ENCODE data around the gene HOXC5. TPM values are rescaled to one million over a fixed set of nuclear protein-coding genes. Genes with fewer than 3 reads are reported as not detected.

Gene HOXC5
- total RNA-seq, 1 experiment from 2014 or later, result not detected

DNA sequence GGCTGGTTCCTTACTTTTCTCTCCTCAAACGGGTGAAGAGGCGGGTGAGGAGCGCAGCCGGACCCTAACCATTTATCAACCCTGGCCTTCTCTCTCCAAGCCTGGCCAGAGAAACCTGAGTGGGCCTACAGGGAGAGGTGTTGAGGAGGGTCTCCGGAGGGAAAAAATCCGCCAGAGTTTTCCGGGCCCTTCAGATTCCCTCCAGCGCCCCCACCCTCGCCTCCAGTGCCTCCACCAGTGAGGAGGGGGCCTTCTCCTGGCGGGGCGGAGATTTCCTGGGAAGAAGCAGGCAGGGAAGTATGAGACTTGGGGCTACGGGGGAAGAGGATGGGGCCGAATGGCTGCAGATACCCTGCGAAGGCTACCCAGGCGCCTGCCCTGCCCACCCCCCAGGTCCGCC is 1.4 kb upstream of the HOXC5 start:
- no peaks in the 10 kb centered on the region for H3K79me1 ChIP-seq (ENCODE audit: insufficient read depth, low read depth, low read length, poor library complexity, severe bottlenecking)
- H3K4ac ChIP-seq (ENCODE audit: low read depth, low read length), result no peak overlapping the region
- no peak overlapping the region for H2BK15ac ChIP-seq (ENCODE audit: low read depth, low read length)
- H2AFZ ChIP-seq (ENCODE audit: low read length), result no peak overlapping the region
- H3K27ac ChIP-seq (ENCODE audit: insufficient read length, low read depth, low read length), result no peak overlapping the region
- TF ChIP-seq, protein P1, sequence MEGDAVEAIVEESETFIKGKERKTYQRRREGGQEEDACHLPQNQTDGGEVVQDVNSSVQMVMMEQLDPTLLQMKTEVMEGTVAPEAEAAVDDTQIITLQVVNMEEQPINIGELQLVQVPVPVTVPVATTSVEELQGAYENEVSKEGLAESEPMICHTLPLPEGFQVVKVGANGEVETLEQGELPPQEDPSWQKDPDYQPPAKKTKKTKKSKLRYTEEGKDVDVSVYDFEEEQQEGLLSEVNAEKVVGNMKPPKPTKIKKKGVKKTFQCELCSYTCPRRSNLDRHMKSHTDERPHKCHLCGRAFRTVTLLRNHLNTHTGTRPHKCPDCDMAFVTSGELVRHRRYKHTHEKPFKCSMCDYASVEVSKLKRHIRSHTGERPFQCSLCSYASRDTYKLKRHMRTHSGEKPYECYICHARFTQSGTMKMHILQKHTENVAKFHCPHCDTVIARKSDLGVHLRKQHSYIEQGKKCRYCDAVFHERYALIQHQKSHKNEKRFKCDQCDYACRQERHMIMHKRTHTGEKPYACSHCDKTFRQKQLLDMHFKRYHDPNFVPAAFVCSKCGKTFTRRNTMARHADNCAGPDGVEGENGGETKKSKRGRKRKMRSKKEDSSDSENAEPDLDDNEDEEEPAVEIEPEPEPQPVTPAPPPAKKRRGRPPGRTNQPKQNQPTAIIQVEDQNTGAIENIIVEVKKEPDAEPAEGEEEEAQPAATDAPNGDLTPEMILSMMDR (conservative IDR thresholded peaks at IDR 0.05), result no peak
- no peaks in the 10 kb centered on the region for H3K4me1 ChIP-seq (ENCODE audit: insufficient read depth, low read length)
- no peak overlapping the region for H2BK5ac ChIP-seq (ENCODE audit: insufficient read length, low read length)
- no peak overlapping the region for H3K18ac ChIP-seq (ENCODE audit: insufficient read length, low read depth, low read length)
- H3K4me2 ChIP-seq (ENCODE audit: insufficient read depth, insufficient read length, low read length), result no peak overlapping the region
- Mint-ChIP-seq H3K4me3 (no peak overlapping the region), H3K27me3 (ENCODE audit: low read depth) (peaks cover 99% of the 10 kb centered on the region), H3K9me3 (peaks cover 2 to 9% of the 10 kb centered on the region in 2 experiments; a peak in 2 of 5 replicates), H3K4me1 (peaks cover 17 to 25% of the 10 kb centered on the region in 2 experiments), H3K36me3 (ENCODE audit: insufficient read depth in 1 of 3, low read depth in 3 of 3) (peaks cover 0 to 6% (median 0%) of the 10 kb centered on the region in 3 experiments; a peak in 2 of 7 replicates), H3K27ac (no peak overlapping the region)
- H3K14ac ChIP-seq (ENCODE audit: insufficient read depth, low read length), result no peak overlapping the region
- no peak overlapping the region for H3T11ph ChIP-seq (ENCODE audit: low read length)
- no peaks in the 10 kb centered on the region for H3K79me2 ChIP-seq (ENCODE audit: insufficient read depth, low read length)
- no peak overlapping the region for H2BK12ac ChIP-seq (ENCODE audit: insufficient read length, low read depth, low read length)
- H4K8ac ChIP-seq (replicated peaks; ENCODE audit: insufficient read length, low read depth, low read length), result no peak overlapping the region
- WGBS (ENCODE audit: extremely low coverage, insufficient read length, low lambda C conversion rate), result no CpG with 5 or more reads among the region's 16 CpGs
- no peak overlapping the region for H2BK20ac ChIP-seq (ENCODE audit: low read depth, low read length, poor library complexity, severe bottlenecking)
- no peak overlapping the region for H4K91ac ChIP-seq (ENCODE audit: insufficient read length, low read depth, low read length)
- H3K27me3 ChIP-seq (ENCODE audit: insufficient read depth, low read length), result peaks cover 97% of the 10 kb centered on the region
- H3K23me2 ChIP-seq (ENCODE audit: insufficient read length, low read depth, low read length, poor library complexity, severe bottlenecking), result no peaks in the 10 kb centered on the region
- DNase-seq, result no peak
- H3K23ac ChIP-seq (ENCODE audit: insufficient read length, low read depth, low read length), result no peak overlapping the region
- no peaks in the 10 kb centered on the region for H3K9me3 ChIP-seq (ENCODE audit: control insufficient read depth, low read depth, low read length)
- H3K9ac ChIP-seq (ENCODE audit: extremely low read depth, insufficient read length, low read length), result no peak overlapping the region
- no peaks in the 10 kb centered on the region for H4K20me1 ChIP-seq (ENCODE audit: control insufficient read depth, insufficient read depth, insufficient read length)
- no peak overlapping the region for H2AK5ac ChIP-seq (ENCODE audit: insufficient read length, low read length)
- no peak overlapping the region for H3K56ac ChIP-seq (ENCODE audit: insufficient read length, low read depth, low read length)
- no peak overlapping the region for H2BK120ac ChIP-seq (ENCODE audit: low read depth, low read length, poor library complexity, severe bottlenecking)
- H4K5ac ChIP-seq (ENCODE audit: insufficient read length, low read depth, low read length), result no peak overlapping the region
